ENCODE data around the gene YEATS4.

DNA sequence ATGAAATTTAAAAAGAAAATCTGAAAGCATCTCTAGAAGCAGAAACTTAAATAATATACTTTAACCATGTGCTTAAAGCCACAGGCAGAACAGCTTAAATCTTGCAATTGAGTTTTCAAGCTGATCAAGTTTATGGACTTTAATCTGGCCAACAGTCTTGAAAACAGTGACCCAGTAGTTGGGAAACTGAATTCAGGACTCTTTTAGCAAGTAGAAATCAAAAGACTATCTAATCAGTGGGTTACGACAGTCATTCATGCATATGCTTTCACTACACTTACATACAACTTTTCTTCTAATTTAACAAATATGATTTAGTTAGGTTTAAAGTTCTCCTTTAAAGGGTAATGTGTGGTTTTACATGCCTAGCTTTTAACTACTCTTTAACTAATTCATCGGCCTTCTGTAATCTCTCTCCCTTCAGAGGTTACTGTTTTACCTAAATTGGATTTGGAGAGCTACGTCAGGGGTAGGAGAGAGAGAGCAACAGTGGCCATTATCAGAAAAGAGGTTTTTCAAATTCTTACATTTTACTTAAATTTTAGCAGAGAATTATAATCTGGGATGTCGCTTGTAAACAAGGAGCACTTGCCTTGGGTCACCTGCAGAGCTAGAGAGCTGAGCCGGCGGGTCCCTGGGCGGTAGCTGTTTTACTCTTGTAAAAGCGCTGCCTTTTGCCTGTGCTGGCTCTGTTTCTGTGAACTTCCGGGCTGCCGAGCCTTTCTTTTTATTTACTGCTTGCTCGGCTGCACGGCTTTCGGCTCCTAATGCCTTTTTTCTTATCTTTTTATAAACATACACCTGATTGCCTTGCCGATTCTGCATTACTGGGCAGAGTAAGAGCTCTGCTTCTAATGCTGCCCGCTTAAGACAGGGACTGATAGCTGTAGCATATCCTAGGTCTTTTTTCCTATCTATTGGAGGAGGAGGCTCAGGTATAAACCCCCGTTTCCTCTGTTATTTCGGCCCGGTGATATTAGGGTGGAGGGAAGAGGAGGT is 28.8 kb upstream of the YEATS4 start:
- TF ChIP-seq, protein P1, sequence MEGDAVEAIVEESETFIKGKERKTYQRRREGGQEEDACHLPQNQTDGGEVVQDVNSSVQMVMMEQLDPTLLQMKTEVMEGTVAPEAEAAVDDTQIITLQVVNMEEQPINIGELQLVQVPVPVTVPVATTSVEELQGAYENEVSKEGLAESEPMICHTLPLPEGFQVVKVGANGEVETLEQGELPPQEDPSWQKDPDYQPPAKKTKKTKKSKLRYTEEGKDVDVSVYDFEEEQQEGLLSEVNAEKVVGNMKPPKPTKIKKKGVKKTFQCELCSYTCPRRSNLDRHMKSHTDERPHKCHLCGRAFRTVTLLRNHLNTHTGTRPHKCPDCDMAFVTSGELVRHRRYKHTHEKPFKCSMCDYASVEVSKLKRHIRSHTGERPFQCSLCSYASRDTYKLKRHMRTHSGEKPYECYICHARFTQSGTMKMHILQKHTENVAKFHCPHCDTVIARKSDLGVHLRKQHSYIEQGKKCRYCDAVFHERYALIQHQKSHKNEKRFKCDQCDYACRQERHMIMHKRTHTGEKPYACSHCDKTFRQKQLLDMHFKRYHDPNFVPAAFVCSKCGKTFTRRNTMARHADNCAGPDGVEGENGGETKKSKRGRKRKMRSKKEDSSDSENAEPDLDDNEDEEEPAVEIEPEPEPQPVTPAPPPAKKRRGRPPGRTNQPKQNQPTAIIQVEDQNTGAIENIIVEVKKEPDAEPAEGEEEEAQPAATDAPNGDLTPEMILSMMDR (IDR thresholded peaks at IDR 0.05 in 4 of 5, conservative IDR thresholded peaks at IDR 0.05 in 1 of 5), result no peak
- TF ChIP-seq POLR2A (IDR thresholded peaks at IDR 0.05), result no peak
